LoVo (cell line): ENCODE data around the gene PCNX2.

Source experiments
- DNase-seq: peaks from one replicate; pipeline ENCODE4 v3.0.0-alpha.2; 2016; ENCODE audit warnings: low spot score

The PCNX2 gene

GRCh38 chr1:233295237-233295974, at the start of gene PCNX2:
Gene PCNX2, minus strand, starts transcription at chr1:233295725. Its CDS starts 247 bp downstream, at chr1:233295478.
- DNase-seq = peak; percentile 82

- no peak for DNase-seq
Observed at GRCh38 chr1:233343262-233343661, 47.7 kb upstream of the PCNX2 start.

GRCh38 chr1:233342086-233342485, 46.6 kb upstream of the PCNX2 start:
- no peak for DNase-seq

- no peak for DNase-seq
Observed at GRCh38 chr1:233340966-233341516, 45.5 kb upstream of the PCNX2 start.

- no peak for DNase-seq
Observed at GRCh38 chr1:233340031-233340555, 44.6 kb upstream of the PCNX2 start.

GRCh38 chr1:233338102-233338501, 42.6 kb upstream of the PCNX2 start:
- no peak for DNase-seq

- no peak for DNase-seq
Observed at GRCh38 chr1:233337505-233337904, 42.0 kb upstream of the PCNX2 start.

- no peak for DNase-seq
Observed at GRCh38 chr1:233336554-233337456, 41.3 kb upstream of the PCNX2 start.

GRCh38 chr1:233334092-233334491, 38.6 kb upstream of the PCNX2 start:
- DNase-seq = no peak

- no peak for DNase-seq
Observed at GRCh38 chr1:233333086-233333485, 37.6 kb upstream of the PCNX2 start.

GRCh38 chr1:233331676-233332519, 36.4 kb upstream of the PCNX2 start:
- no peak for DNase-seq

- DNase-seq = peak; percentile 19
Observed at GRCh38 chr1:233328142-233328921, 32.8 kb upstream of the PCNX2 start.

- no peak for DNase-seq
Observed at GRCh38 chr1:233327651-233328141, 32.2 kb upstream of the PCNX2 start, which contains the start of gene MAP3K21. Gene MAP3K21, plus strand, starts transcription at chr1:233327724. Its CDS starts 305 bp downstream, at chr1:233328029.

- peak; percentile 96 for DNase-seq
Observed at GRCh38 chr1:233326811-233327650, 31.5 kb upstream of the PCNX2 start.

GRCh38 chr1:233326319-233326718, 30.8 kb upstream of the PCNX2 start:
- DNase-seq = no peak

GRCh38 chr1:233323718-233324117, 28.2 kb upstream of the PCNX2 start:
- DNase-seq = no peak

GRCh38 chr1:233320023-233320422, 24.5 kb upstream of the PCNX2 start:
- DNase-seq = no peak

GRCh38 chr1:233319272-233319671, 23.7 kb upstream of the PCNX2 start:
- no peak for DNase-seq

- DNase-seq = no peak
Observed at GRCh38 chr1:233316473-233316872, 20.9 kb upstream of the PCNX2 start.
